Stimulated activated CD8-positive, alpha-beta memory T cell treated with anti-CD3 and anti-CD28 coated beads, Interleukin-7, amount 100 ng/mL, for 4 hours (primary cell): ENCODE results near the gene ACTR6.
"Not testable (repeated sequence)": the region's sequence is repeated elsewhere in the genome, so short reads cannot be mapped to it uniquely, and the experiment has no call there.

ENCODE experiments used
- DNase-seq, 2 donors: peaks; one replicate each; pipeline ENCODE4 v3.0.0-alpha.2; 2020; ENCODE audit warnings: low read depth in 2 of 2

ACTR6 gene

GRCh38 chr12:100200463-100201181, at the start of gene ACTR6:
ACTR6 (plus strand) TSS chr12:100200815; CDS start chr12:100200852, 37 bp downstream.
- DNase-seq, result peak; percentile 92 to 97

- DNase-seq, result no peak
Observed at GRCh38 chr12:100151769-100152168, 48.8 kb upstream of the ACTR6 start.

- DNase-seq, result no peak
Observed at GRCh38 chr12:100153131-100153530, 47.5 kb upstream of the ACTR6 start.

GRCh38 chr12:100154474-100155247, 46.0 kb upstream of the ACTR6 start:
- DNase-seq, result peak; percentile 50 to 51

- DNase-seq, result no peak
Observed at GRCh38 chr12:100156731-100157426, 43.7 kb upstream of the ACTR6 start.

- no peak for DNase-seq
Observed at GRCh38 chr12:100157427-100157821, 43.2 kb upstream of the ACTR6 start.

- DNase-seq, result no peak
Observed at GRCh38 chr12:100158535-100158934, 42.1 kb upstream of the ACTR6 start.

GRCh38 chr12:100159391-100160104, 41.1 kb upstream of the ACTR6 start:
- DNase-seq, result no peak

- peak; percentile 46 to 59 for DNase-seq
Observed at GRCh38 chr12:100163416-100164152, 37.0 kb upstream of the ACTR6 start.

- no peak for DNase-seq
Observed at GRCh38 chr12:100164153-100164704, 36.4 kb upstream of the ACTR6 start.

GRCh38 chr12:100165356-100165755, 35.3 kb upstream of the ACTR6 start:
- no peak for DNase-seq

GRCh38 chr12:100166232-100166631, 34.4 kb upstream of the ACTR6 start:
- no peak for DNase-seq

- no peak for DNase-seq
Observed at GRCh38 chr12:100168562-100168961, 32.1 kb upstream of the ACTR6 start.

GRCh38 chr12:100169345-100169744, 31.3 kb upstream of the ACTR6 start:
- no peak for DNase-seq

GRCh38 chr12:100170313-100170858, 30.2 kb upstream of the ACTR6 start:
- no peak for DNase-seq

GRCh38 chr12:100171248-100171647, 29.4 kb upstream of the ACTR6 start:
- DNase-seq, result no peak

GRCh38 chr12:100173111-100173510, 27.5 kb upstream of the ACTR6 start:
- DNase-seq, result no peak

GRCh38 chr12:100174495-100174894, 26.1 kb upstream of the ACTR6 start:
- DNase-seq, result no peak

- DNase-seq, result not testable (repeated sequence)
Observed at GRCh38 chr12:100176493-100176892, 24.1 kb upstream of the ACTR6 start.

GRCh38 chr12:100179252-100179651, 21.4 kb upstream of the ACTR6 start:
- DNase-seq, result no peak
